ENCODE data around the gene SMLR1. TPM values are rescaled to one million over a fixed set of nuclear protein-coding genes. Genes with fewer than 3 reads are reported as not detected.

Gene SMLR1
- total RNA-seq, 1 donor from 2014 or later = not detected

DNA sequence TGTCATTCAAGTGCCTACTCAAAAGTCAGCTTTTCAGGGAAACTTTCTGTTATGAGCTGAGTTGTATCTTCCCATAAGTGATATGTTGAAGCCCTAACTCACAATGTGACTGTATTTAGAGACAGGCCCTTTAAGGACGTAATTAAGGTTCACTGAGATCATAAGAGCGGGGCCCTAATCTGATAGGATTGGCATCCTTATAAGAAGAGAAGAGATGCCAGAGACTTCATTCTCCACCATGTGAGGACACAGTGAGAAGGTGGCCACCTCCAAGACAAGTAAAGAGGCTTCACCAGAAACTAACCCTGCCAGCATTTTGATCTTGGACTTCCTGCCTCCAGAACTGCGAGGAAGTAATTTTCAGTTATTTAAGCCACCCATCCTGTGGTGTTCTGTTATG lies 12.7 kb upstream of the SMLR1 start:
- H3K27me3 Mint-ChIP-seq = no peaks in the 10 kb centered on the region
- DNase-seq (no peak), ATAC-seq (ENCODE audit: low read depth) (no peak)
- no peaks in the 10 kb centered on the region for H3K4me1 Mint-ChIP-seq
- ChIA-PET POLR2A (no interaction called here), CTCF (no interaction called here)
- H3K27ac Mint-ChIP-seq = no peak overlapping the region
- H3K4me3 Mint-ChIP-seq = no peak overlapping the region
- peaks cover 3% of the 10 kb centered on the region for H3K9me3 Mint-ChIP-seq
- TF ChIP-seq, protein P1, sequence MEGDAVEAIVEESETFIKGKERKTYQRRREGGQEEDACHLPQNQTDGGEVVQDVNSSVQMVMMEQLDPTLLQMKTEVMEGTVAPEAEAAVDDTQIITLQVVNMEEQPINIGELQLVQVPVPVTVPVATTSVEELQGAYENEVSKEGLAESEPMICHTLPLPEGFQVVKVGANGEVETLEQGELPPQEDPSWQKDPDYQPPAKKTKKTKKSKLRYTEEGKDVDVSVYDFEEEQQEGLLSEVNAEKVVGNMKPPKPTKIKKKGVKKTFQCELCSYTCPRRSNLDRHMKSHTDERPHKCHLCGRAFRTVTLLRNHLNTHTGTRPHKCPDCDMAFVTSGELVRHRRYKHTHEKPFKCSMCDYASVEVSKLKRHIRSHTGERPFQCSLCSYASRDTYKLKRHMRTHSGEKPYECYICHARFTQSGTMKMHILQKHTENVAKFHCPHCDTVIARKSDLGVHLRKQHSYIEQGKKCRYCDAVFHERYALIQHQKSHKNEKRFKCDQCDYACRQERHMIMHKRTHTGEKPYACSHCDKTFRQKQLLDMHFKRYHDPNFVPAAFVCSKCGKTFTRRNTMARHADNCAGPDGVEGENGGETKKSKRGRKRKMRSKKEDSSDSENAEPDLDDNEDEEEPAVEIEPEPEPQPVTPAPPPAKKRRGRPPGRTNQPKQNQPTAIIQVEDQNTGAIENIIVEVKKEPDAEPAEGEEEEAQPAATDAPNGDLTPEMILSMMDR (IDR thresholded peaks at IDR 0.05) = no peak
- no peaks in the 10 kb centered on the region for H3K36me3 Mint-ChIP-seq (ENCODE audit: low read depth)
- intact Hi-C loops (cut with micrococcal nuclease) = no loop called here

DNA sequence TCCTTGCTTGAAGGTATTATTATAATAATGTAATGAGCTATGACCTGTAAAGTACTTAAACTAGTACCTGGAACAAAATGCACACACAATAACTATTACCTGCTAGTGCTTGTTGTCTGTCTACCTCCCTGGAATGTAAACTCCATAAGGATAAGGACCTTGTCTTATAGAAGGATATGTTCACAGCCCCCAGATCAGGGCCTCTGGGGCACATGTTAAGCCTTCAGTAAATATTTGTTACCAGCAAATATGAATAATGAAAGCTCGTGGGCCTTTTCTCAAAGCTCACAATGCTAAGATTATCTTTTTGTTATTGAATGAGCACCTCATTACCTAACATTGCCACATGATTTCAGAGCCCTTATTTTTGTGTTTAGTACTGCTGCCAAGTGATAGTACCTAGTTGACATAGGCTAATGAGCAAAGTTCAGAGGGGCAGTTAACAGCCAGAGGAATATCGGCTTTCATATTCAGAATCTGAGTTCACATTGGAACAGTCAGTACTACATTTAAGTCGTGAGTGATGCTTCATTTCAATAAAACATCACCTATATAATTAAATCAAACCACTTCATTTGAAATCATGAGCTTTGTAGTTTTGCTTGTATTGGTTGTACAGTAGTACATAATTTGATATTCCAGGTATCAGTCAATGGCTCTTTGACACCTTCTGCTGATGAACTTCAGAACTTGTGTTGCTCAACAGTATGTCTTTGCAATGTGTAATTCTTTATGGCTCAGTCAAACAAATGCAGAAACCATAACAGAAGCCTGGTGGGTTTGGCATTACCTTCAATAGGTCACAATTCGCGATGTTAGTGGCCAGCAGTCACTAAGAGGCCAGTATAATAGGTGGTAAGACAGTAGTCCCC lies 11.8 kb upstream of the SMLR1 start:
- intact Hi-C loops (cut with micrococcal nuclease) = no loop called here
- ChIA-PET CTCF (no interaction called here), POLR2A (no interaction called here)
- ATAC-seq (ENCODE audit: low read depth) = no peak
- TF ChIP-seq, protein P1 (IDR thresholded peaks at IDR 0.05) = no peak
- Mint-ChIP-seq H3K27ac (no peak overlapping the region), H3K27me3 (no peaks in the 10 kb centered on the region), H3K36me3 (ENCODE audit: low read depth) (no peaks in the 10 kb centered on the region), H3K4me1 (no peaks in the 10 kb centered on the region), H3K4me3 (no peak overlapping the region), H3K9me3 (peaks cover 5% of the 10 kb centered on the region)
- DNase-seq = no peak

DNA sequence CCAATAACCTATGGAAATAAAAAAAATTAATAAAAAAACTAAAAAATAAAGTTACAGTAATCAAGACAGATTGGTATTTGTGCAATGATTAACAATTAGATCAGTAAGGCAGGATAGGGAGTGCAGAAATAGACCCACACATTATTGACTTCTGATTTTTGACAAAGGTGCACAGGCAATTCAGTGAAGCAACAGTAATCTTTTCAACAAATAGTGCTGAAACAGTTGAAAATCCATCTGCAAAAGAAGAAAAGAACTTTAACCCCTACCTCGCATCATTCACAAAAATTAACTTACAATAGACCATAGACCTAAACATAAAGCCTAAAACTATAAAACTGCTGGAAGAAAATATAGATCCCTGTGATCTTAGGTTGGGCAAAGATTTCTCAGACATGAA lies 4.5 kb upstream of the SMLR1 start:
- H3K27ac Mint-ChIP-seq = no peak overlapping the region
- TF ChIP-seq, protein P1 (IDR thresholded peaks at IDR 0.05) = no peak
- intact Hi-C loops (cut with micrococcal nuclease) = no loop called here
- no peak overlapping the region for H3K4me3 Mint-ChIP-seq
- ATAC-seq (ENCODE audit: low read depth) (no peak), DNase-seq (no peak)
- H3K27me3 Mint-ChIP-seq = peaks cover 3% of the 10 kb centered on the region
- CTCF ChIA-PET = no interaction called here
- peaks cover 5% of the 10 kb centered on the region for H3K9me3 Mint-ChIP-seq
- H3K36me3 Mint-ChIP-seq (ENCODE audit: low read depth) = no peaks in the 10 kb centered on the region
- H3K4me1 Mint-ChIP-seq = no peaks in the 10 kb centered on the region
- POLR2A ChIA-PET = no interaction called here

DNA sequence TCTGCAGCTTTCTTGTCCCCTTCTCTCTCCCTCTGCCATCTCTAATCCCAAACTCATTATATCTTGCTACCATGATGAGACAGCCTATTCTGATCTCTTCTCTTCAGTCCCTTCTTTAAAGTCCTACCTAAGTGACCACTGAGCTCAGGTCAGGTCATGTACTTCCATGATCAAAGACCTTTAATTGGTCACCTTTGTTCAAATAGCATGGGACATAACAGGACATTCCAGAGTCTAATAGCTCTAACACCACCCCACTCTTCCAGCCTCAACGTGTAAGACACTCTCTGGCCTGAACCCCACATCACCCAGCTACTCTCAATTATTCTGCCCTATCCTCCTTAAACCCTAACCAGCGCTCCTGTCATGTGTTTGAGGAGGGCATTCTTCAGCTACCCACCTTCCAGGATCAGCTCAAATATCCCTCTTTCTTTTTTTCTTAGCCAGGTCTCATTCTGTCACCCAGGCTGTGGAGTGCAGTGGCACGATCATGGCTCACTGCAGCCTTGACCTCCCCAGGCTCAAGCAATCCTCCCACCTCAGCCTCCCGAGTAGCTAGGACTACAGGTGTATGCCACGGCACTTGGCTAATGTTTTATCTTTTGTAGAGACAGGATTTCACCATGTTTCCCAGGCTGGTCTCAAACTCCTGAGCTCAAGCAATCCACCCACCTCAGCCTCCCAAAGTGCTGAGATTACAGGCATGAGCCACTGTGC lies 2.1 kb upstream of the SMLR1 start:
- CTCF ChIA-PET = no interaction called here
- no peak for ATAC-seq (ENCODE audit: low read depth)
- TF ChIP-seq, protein P1 (IDR thresholded peaks at IDR 0.05) = no peak
- H3K4me1 Mint-ChIP-seq = no peaks in the 10 kb centered on the region
- no peaks in the 10 kb centered on the region for H3K9me3 Mint-ChIP-seq
- H3K27ac Mint-ChIP-seq = no peak overlapping the region
- H3K36me3 Mint-ChIP-seq (ENCODE audit: low read depth) = no peaks in the 10 kb centered on the region
- peaks cover 3% of the 10 kb centered on the region for H3K27me3 Mint-ChIP-seq
- POLR2A ChIA-PET = no interaction called here
- H3K4me3 Mint-ChIP-seq = no peak overlapping the region
- DNase-seq = no peak
- intact Hi-C loops (cut with micrococcal nuclease) = no loop called here

DNA sequence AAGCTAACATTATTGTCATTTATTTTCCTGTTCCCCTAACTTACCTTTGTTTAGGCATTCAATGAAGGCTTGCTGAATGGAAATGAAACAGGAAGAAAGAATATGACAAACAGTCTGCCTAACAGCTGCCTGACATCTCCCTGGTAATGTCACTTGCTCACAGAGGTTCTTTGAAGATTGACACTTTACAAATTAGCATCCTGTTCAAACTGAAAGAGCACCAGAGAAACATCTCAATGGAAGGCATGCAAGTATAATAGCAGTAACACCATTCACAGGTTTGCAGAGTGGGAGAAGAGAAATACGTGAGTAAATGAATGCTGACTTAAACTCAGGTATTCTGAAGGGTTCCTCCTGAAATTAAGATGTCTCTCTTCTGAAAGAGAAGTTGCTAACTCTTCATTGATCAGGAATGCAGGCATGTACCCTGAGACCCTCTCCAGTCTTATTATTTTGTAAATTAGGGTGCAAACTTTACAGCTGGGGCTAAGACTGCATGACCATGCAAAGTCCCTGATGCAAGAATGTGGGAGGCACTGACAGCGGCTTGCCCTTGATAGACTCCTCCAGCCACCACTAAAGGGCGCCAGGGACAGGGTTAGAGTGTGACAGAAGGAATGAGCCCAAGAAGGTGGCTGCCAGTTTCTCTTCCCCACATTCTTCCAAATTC lies 1.3 kb upstream of the SMLR1 start:
- H3K4me3 Mint-ChIP-seq = no peak overlapping the region
- TF ChIP-seq, protein P1 (IDR thresholded peaks at IDR 0.05) = no peak

More for the DNA sequence above, 1.3 kb upstream of the SMLR1 start:
- no peaks in the 10 kb centered on the region for H3K36me3 Mint-ChIP-seq (ENCODE audit: low read depth)
- no peaks in the 10 kb centered on the region for H3K9me3 Mint-ChIP-seq
- no peak for DNase-seq
- no peak overlapping the region for H3K27ac Mint-ChIP-seq
- H3K27me3 Mint-ChIP-seq = peaks cover 2% of the 10 kb centered on the region
- ChIA-PET POLR2A (no interaction called here), CTCF (no interaction called here)
- no peak for ATAC-seq (ENCODE audit: low read depth)
- intact Hi-C loops (cut with micrococcal nuclease) = no loop called here
- no peaks in the 10 kb centered on the region for H3K4me1 Mint-ChIP-seq
